Stimulated activated CD8-positive, alpha-beta memory T cell treated with anti-CD3 and anti-CD28 coated beads, Interleukin-4, amount 100 ng/mL, for 24 hours (primary cell): Measurements from ENCODE around the gene ONECUT2.
"Not testable (repeated sequence)": the region's sequence is repeated elsewhere in the genome, so short reads cannot be mapped to it uniquely, and the experiment has no call there.

Source experiments
- DNase-seq: peaks from one replicate; pipeline ENCODE4 v3.0.0-alpha.2; 2020; ENCODE audit warnings: low read depth

ONECUT2 gene

GRCh38 chr18:57446322-57446721, 11.1 kb downstream of the ONECUT2 start:
- no peak for DNase-seq

- DNase-seq, result no peak
Measured at GRCh38 chr18:57447154-57447621, 12.0 kb downstream of the ONECUT2 start.

- DNase-seq, result no peak
Measured at GRCh38 chr18:57455576-57456129, 20.5 kb downstream of the ONECUT2 start.

- no peak for DNase-seq
Measured at GRCh38 chr18:57461652-57462269, 26.6 kb downstream of the ONECUT2 start.

- no peak for DNase-seq
Measured at GRCh38 chr18:57466307-57466706, 31.1 kb downstream of the ONECUT2 start.

- DNase-seq, result no peak
Measured at GRCh38 chr18:57466745-57467409, 31.7 kb downstream of the ONECUT2 start.

GRCh38 chr18:57469884-57470283, 34.7 kb downstream of the ONECUT2 start:
- DNase-seq, result no peak

GRCh38 chr18:57475408-57475807, 40.2 kb downstream of the ONECUT2 start:
- no peak for DNase-seq

GRCh38 chr18:57475903-57476302, 40.7 kb downstream of the ONECUT2 start:
- DNase-seq, result no peak

- no peak for DNase-seq
Measured at GRCh38 chr18:57480733-57481132, 45.6 kb downstream of the ONECUT2 start.

- DNase-seq, result no peak
Measured at GRCh38 chr18:57497372-57498294, 62.5 kb downstream of the ONECUT2 start.

- no peak for DNase-seq
Measured at GRCh38 chr18:57498682-57499256, 63.6 kb downstream of the ONECUT2 start.

- DNase-seq, result no peak
Measured at GRCh38 chr18:57502624-57503023, 67.5 kb downstream of the ONECUT2 start.

- no peak for DNase-seq
Measured at GRCh38 chr18:57505231-57505630, 70.1 kb downstream of the ONECUT2 start.

- DNase-seq, result no peak
Measured at GRCh38 chr18:57516056-57516455, 80.9 kb downstream of the ONECUT2 start.

GRCh38 chr18:57518533-57518932, 83.4 kb downstream of the ONECUT2 start:
- no peak for DNase-seq

- DNase-seq, result no peak
Measured at GRCh38 chr18:57519668-57520424, 84.7 kb downstream of the ONECUT2 start.

GRCh38 chr18:57522348-57522747, 87.2 kb downstream of the ONECUT2 start:
- DNase-seq, result not testable (repeated sequence)

- DNase-seq, result no peak
Measured at GRCh38 chr18:57523171-57523956, 88.2 kb downstream of the ONECUT2 start.

GRCh38 chr18:57527556-57528229, 92.5 kb downstream of the ONECUT2 start:
- no peak for DNase-seq
